ENCODE data around the gene PACRG.

- TF ChIP-seq CTCF (IDR thresholded peaks at IDR 0.05) (no peak), POLR2A (IDR thresholded peaks at IDR 0.05) (no peak), EP300 (IDR thresholded peaks at IDR 0.05) (no peak)
Observed at GRCh38 chr6:162770136-162770535, 42.4 kb downstream of the PACRG start.

Data from upper lobe of left lung (tissue), 4 donors.